ENCODE data around the gene RNPS1. TPM values are rescaled to one million over a fixed set of nuclear protein-coding genes. Genes with fewer than 3 reads are reported as not detected.

RNPS1 gene
- total RNA-seq, 1 donor from 2014 or later, result 390 TPM

- H3K4me3 Mint-ChIP-seq, result no peak overlapping the region
- H3K9me3 Mint-ChIP-seq, result no peaks in the 10 kb centered on the region
- H3K27ac Mint-ChIP-seq (ENCODE audit: unreplicated experiment), result no peak overlapping the region
- TF ChIP-seq CTCF (conservative IDR thresholded peaks at IDR 0.05), result no peak
- no peak for DNase-seq (ENCODE audit: low read depth, low spot score)
- no peaks in the 10 kb centered on the region for H3K4me1 Mint-ChIP-seq
- no peaks in the 10 kb centered on the region for H3K36me3 Mint-ChIP-seq (ENCODE audit: low read depth)
- no peaks in the 10 kb centered on the region for H3K27me3 Mint-ChIP-seq (ENCODE audit: low read depth)
Measured at GRCh38 chr16:2299121-2299914, 31.4 kb upstream of the RNPS1 start.

DNA sequence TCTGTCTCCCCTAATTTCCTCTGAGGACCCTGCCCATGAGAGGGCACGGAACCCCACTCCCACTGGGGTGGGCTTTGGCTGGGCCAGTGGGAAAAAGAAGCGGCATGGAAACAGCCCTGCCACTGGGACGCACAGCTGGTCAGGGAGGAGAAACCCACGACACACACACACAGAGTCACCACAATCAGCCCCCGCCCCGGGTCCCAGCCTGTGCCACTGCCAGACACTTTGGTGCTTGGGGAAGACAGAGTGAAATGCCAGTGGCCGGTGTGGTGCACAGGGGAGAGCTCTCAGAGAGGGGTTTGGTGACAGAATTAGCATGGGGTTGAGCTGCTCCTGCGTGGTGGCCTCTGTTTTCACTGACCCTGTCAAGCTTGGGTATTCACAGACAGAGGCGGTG, 30.7 kb upstream of the RNPS1 start:
- Mint-ChIP-seq H3K27ac (ENCODE audit: unreplicated experiment) (no peak overlapping the region), H3K4me3 (no peak overlapping the region), H3K9me3 (no peaks in the 10 kb centered on the region), H3K36me3 (ENCODE audit: low read depth) (no peaks in the 10 kb centered on the region), H3K27me3 (ENCODE audit: low read depth) (no peaks in the 10 kb centered on the region), H3K4me1 (no peaks in the 10 kb centered on the region)
- DNase-seq (ENCODE audit: low read depth, low spot score), result no peak
- no peak for TF ChIP-seq CTCF (conservative IDR thresholded peaks at IDR 0.05)

DNA sequence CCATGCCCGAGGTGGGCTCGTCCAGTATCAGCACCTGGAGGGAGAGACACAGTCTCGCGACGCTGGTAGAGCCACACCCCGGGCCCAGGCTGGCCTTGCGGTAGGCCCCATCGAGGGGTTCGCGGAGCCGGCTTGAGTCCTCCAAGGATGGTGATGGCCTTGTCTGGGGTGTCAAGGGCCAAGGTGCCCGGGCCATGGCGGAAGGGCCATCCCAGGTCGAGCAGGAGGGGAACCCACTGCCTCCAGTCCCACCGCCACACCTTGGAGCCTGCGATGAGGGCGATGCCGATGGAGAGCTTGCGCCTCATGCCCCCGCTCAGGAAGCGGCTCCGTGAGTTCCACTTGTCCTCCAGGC, 29.6 kb upstream of the RNPS1 start:
- no peak for TF ChIP-seq CTCF (conservative IDR thresholded peaks at IDR 0.05)
- Mint-ChIP-seq H3K4me1 (no peaks in the 10 kb centered on the region), H3K36me3 (ENCODE audit: low read depth) (no peaks in the 10 kb centered on the region), H3K4me3 (no peak overlapping the region), H3K27ac (ENCODE audit: unreplicated experiment) (no peak overlapping the region), H3K9me3 (no peaks in the 10 kb centered on the region), H3K27me3 (ENCODE audit: low read depth) (no peaks in the 10 kb centered on the region)
- DNase-seq (ENCODE audit: low read depth, low spot score), result no peak

- peak; percentile 22 for TF ChIP-seq CTCF (conservative IDR thresholded peaks at IDR 0.05)
- Mint-ChIP-seq H3K4me1 (no peaks in the 10 kb centered on the region), H3K36me3 (ENCODE audit: low read depth) (no peaks in the 10 kb centered on the region), H3K9me3 (no peaks in the 10 kb centered on the region), H3K4me3 (no peak overlapping the region), H3K27ac (ENCODE audit: unreplicated experiment) (peak overlapping the region; percentile 27), H3K27me3 (ENCODE audit: low read depth) (no peaks in the 10 kb centered on the region)
- DNase-seq (ENCODE audit: low read depth, low spot score), result peak; percentile 18
Measured at GRCh38 chr16:2296661-2297505, 29.0 kb upstream of the RNPS1 start.

DNA sequence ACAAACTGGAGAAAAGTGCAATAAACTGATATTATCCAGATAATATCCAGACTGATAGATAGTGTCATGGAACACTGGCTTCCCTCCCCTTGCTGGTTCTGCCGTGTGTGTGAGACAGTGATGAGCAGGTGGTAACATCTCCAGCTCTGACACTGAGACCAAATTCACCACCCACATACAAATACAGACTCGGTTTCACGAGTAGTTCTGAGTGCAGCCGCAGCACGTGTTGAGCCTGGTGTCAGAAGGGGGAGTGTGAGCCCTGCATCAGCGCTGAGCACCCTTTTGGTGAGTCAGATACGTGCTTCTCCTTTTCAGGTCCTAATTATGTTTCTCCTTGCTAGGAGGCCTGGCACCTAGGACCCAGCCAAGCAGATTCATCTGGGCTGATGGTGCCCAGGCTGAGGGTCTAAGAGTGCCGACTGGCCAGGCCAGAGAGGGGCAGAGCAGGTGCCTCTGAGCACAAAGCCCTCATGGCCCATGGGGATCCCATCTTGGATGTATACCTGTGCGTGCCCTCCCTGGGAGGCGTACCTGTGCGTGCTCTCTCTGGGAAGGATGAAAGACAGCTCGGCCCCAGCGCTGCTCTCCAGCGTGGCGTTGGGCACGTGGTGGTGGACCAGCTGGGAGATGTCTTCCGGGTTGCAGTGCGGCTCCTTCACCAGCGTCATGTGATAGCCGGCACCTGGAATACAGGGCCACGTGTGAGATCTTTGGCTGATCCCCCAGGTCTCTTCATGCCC, 27.3 kb upstream of the RNPS1 start:
- no peak for DNase-seq (ENCODE audit: low read depth, low spot score)
- H3K4me1 Mint-ChIP-seq, result no peaks in the 10 kb centered on the region
- TF ChIP-seq CTCF (conservative IDR thresholded peaks at IDR 0.05), result no peak
- no peak overlapping the region for H3K27ac Mint-ChIP-seq (ENCODE audit: unreplicated experiment)
- no peaks in the 10 kb centered on the region for H3K9me3 Mint-ChIP-seq
- H3K36me3 Mint-ChIP-seq (ENCODE audit: low read depth), result no peaks in the 10 kb centered on the region
- no peaks in the 10 kb centered on the region for H3K27me3 Mint-ChIP-seq (ENCODE audit: low read depth)
- no peak overlapping the region for H3K4me3 Mint-ChIP-seq
